Measurements from ENCODE around the gene ACCSL.

DNA sequence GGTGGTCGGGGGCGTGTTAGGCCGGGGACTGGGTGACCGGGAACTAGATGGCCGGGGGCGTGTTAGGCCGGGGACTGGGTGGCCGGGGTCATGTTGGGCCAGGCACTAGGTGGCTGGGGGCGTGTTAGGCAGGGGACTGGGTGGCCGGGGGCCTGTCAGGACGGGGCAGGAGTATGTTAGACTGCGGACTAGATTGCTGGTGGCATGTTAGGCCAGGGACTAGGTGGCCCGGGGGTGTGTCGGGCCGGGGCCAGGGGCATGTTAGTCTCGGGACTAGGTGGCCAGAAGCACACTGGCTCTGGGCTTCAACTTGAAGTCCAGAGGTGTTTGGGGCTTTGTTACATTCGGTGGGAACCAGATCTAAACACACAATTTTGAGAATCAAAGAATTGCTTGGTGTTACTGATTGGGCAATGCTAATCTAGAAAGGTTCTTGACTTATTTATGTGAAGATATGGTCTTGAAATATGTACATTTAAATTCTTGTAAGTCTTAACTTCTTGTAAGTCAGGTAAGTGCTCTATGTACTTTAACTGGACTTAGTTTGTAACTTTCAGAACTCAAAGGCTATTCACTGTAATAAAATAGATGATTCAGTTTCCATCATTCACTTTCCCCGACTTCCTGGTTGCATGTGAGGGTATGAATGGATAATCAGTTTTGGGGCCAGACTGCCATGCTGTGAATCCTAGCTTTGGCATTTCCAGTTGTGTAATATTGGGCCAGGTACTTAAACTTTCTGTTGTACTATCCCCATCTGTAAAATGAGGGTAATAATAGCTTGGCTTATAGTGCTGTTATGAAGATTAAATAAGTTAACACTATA lies 48.8 kb downstream of the ACCSL start:
- TF ChIP-seq, protein P1, sequence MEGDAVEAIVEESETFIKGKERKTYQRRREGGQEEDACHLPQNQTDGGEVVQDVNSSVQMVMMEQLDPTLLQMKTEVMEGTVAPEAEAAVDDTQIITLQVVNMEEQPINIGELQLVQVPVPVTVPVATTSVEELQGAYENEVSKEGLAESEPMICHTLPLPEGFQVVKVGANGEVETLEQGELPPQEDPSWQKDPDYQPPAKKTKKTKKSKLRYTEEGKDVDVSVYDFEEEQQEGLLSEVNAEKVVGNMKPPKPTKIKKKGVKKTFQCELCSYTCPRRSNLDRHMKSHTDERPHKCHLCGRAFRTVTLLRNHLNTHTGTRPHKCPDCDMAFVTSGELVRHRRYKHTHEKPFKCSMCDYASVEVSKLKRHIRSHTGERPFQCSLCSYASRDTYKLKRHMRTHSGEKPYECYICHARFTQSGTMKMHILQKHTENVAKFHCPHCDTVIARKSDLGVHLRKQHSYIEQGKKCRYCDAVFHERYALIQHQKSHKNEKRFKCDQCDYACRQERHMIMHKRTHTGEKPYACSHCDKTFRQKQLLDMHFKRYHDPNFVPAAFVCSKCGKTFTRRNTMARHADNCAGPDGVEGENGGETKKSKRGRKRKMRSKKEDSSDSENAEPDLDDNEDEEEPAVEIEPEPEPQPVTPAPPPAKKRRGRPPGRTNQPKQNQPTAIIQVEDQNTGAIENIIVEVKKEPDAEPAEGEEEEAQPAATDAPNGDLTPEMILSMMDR (IDR thresholded peaks at IDR 0.05): no peak
- TF ChIP-seq EP300 (IDR thresholded peaks at IDR 0.05) (no peak), POLR2A (IDR thresholded peaks at IDR 0.05) (no peak)
